HG03108 (cell line): ENCODE results near the gene TNFRSF8.

Experiments
- ATAC-seq: cut with Tn5 transposase; IDR thresholded peaks from one replicate; pipeline ENCODE4 v1.9.1; 2021; ENCODE audit warnings: moderate library complexity; ENCODE audit not compliant: unreplicated experiment

The TNFRSF8 gene

DNA sequence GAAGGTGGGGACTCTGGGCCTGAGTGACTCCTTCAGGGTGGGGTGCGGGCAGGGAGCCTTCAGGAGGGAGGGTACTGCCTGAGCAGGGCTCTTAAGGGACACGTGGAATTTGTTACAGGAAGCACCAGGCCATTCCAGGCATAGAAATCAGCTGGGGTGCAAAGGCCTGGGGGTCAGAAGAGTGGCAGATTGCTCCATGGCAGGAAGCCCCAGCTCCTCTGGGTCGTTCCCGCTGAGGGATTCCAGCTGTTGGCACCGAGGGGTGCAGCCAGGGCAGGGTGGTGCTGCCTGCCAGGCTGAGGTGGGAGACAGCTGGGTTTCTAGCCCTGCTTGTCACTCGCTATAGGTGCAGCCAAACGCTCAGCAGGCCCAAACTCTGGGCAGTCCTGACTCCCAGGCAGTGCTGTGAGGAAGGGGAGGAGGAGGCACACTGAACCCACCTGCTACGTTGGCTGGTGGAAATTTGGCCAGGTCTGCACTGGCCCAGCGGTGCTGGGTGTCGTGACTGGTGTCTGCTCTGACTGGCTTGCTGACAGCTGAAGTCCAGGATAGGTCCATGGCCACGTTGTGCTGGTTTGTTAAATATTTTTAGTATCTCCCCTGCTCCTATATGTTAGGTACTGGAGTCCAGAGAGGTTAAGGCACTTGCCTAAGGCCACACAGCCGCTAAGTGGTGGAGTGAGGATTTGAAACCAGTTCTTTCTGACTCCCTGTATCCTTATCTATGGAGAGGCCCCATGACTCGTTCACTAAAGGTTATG, 123.0 kb downstream of the TNFRSF8 start:
- ATAC-seq = no peak

DNA sequence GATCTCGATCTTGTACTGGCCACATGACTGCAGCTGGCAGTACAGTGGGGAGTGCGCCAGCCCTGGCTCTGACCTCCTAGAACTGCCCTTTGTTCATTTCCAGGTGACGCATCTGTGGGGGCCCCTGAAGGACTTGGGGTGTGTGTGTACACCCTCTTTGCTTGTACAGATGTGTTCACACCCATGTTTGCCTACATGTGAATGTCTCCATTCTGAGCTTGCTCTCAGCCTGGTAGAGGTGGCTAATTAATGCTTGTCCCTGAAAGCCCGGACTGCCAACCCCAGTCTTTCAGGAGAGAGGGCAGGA, 123.5 kb downstream of the TNFRSF8 start:
- no peak for ATAC-seq

DNA sequence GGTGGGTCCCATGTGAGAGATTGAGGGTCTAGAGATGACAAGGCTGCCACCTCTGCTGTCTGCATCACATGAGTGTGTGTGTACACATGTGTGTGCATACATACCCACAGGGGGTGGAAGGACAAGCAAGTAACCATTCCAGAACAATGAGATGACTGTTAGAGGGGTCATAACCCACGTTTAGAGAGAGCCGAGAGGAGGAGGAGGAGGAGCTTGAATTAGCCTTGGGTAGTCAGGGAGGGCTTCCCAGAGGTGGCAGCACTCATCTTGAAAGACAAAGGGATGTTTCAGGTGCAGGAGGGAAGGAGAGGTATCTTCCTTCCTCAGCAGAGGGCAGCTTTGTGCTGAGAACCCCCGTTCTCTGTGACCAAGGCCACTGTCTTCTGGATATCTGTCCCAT, 125.0 kb downstream of the TNFRSF8 start:
- no peak for ATAC-seq

DNA sequence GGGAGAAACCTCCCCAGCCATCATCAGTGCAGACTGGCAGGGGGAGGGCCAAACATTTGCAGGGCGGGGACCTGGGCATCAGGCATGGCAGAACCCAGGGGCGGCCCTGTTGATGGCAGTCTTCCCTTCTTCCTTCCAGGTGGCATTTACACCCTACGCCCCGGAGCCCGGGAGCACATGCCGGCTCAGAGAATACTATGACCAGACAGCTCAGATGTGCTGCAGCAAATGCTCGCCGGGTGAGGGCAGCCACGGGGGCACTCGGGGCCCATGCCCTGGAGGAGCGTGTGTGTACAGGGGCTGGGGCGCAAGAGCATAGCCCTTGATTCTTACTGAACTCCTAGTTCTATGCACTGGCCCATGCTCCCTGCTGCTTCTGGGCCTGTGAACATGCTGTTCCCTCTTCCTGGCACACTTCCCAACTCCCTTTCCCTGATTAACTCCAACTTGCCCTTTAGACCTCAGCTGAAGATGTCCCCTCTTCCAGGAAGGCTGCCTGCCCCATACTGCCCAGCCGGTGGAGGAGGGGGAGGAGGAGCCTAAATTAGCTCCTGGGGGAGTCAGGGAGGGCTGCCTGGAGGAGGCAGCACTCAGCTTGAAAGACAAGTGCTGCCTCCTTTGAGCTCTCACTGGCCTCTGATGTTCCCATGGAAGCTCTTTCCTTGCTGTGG, 125.7 kb downstream of the TNFRSF8 start:
- ATAC-seq = no peak

DNA sequence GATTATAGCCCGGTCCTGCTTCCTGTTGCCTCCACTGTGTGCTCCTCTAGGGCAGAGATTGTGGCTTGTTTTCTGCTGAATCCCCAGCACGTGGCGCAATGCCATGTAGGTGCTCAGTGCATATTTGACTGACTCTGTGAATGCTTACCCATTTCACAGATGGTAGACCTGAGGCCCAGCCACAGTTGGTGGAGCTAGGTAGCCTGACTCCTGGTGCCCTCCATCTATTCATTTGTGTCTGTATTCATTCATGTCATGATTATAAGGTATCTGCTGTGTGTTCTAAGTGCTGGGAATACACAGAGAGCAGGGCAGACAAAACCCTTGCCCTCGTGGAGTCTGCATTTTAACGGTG, 126.2 kb downstream of the TNFRSF8 start:
- ATAC-seq = no peak

DNA sequence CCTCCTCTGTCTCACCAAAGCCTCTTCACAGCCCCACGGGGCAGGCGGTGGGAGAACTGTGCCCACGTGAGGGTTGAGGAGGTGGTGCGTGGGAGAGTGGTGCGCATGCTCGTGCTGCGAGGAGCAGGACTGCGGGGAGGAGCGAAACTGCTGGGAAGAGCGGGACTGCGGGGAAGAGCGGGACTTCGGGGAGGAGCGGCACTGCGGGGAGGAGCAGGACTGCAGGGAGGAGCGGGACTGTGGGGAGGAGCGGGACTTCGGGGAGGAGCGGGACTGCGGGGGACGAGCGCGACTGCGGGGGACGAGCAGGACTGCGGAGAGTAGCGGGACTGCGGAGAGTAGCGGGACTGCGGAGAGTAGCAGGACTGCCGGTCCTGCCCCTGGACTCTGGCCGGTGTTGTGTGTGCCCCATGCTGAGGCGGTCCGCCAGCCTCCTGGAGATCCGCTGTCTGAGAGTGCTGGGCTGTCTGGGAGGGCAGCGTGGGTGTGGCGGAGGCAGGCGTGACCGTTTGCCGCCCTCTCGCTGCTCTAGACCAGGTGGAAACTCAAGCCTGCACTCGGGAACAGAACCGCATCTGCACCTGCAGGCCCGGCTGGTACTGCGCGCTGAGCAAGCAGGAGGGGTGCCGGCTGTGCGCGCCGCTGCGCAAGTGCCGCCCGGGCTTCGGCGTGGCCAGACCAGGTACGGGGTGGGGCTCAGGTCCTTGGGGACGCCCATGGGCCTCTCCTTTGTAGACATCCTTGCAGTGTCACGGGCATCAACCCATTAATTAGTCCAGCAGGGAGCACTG, 128.3 kb downstream of the TNFRSF8 start:
- no peak for ATAC-seq
